Ovary (tissue), 9 donors: Measurements from ENCODE around the gene SLC35C1. TPM values are rescaled to one million over a fixed set of nuclear protein-coding genes. Genes with fewer than 3 reads are reported as not detected.

Experiments
- DNase-seq, 5 donors: peaks; one replicate each; pipeline ENCODE4 v3.0.0-alpha.2; 2019 to 2020
- H3K27ac ChIP-seq, 2 donors: fragments of 200-600 bp; one replicate each; pipeline versions ENCODE4 v1.5.1 to v1.8.0; 2019 to 2022
- H3K27me3 ChIP-seq: fragments of 200-600 bp; one replicate; pipeline ENCODE4 v1.8.0; 2022
- H3K36me3 ChIP-seq: fragments of 200-600 bp; sonication (generic); one replicate; pipeline ENCODE4 v1.5.1; 2019
- H3K4me1 ChIP-seq: one replicate; pipeline ENCODE4 v1.8.1; 2013; ENCODE audit warnings: mild to moderate bottlenecking, moderate library complexity; ENCODE audit not compliant: insufficient read depth
- H3K4me3 ChIP-seq: fragments of 200-600 bp; sonication (generic); one replicate; pipeline ENCODE4 v1.5.1; 2017
- H3K9me3 ChIP-seq, 2 donors: fragments of 200-600 bp in 1 of 2; sonication (generic) in 1 of 2; one replicate each; pipeline versions ENCODE4 v1.5.1 to v1.8.1; 2013 to 2019; ENCODE audit warnings: mild to moderate bottlenecking in 1 of 2, moderate library complexity in 1 of 2
- EP300 ChIP-seq: sonication (generic); formaldehyde crosslinking; IDR thresholded peaks from one replicate; pipeline ENCODE4 v1.6.1; 2017; ENCODE audit warnings: antibody characterized with exemption
- POLR2A ChIP-seq: fragments of 450-650 bp; IDR thresholded peaks from one replicate; pipeline ENCODE4 v1.6.1; 2017; ENCODE audit warnings: antibody characterized with exemption, mild to moderate bottlenecking, moderate library complexity
- WGBS, 3 donors: extraction: QIAGEN DNeasy Blood & Tissue Kit in 1 of 3; methylation state at CpG; one replicate each; pipeline versions ENCODE4 v1.1.5 to v1.1.7; 2013 to 2017; 5-methylcytosine and 5-hydroxymethylcytosine counted together
- intact Hi-C, 4 donors: fragments of 100-400 bp; cut with DNase I; formaldehyde crosslinking; loops; one replicate each; pipeline versions ENCODE4 v1.11.0 to v1.15.1; 2022 to 2023
- polyA plus RNA-seq, 2 donors: library from polyadenylated mRNA; stranded (reverse); fragments of 200-250 nt in 1 of 2; fragments of 350-450 nt in 1 of 2; fragmentation: Illumina TruSeq in 1 of 2; extraction: RNeasy Lipid Tissue Mini Kit (QIAGEN cat#74804) in 1 of 2; gene quantifications; one replicate each; pipeline ENCODE4 v1.2.3, GENCODE V29; 2013 to 2014
- total RNA-seq, 7 donors: library from RNA; depleted of rRNA in 2 of 7; stranded (reverse); fragments of >200 nt in 2 of 7; fragmentation: NEBNext Ultra II Directional in 3 of 7; extraction: Animal tissue kit (Norgen Biotek cat#: 25700) in 3 of 7; gene quantifications; one replicate each; pipeline versions ENCODE4 v1.1.0 to v1.2.4, GENCODE V29; 2016 to 2023
- TF ChIP-seq, protein P1 (sequence below), 3 donors: fragments of 450-650 bp in 2 of 3; fragments of 200-600 bp in 1 of 3; IDR thresholded peaks; one replicate each; pipeline versions ENCODE4 v1.5.1 to v1.8.0; 2016 to 2022; ENCODE audit warnings: antibody characterized with exemption in 3 of 3, mild to moderate bottlenecking in 1 of 3
- donor health status: DM: no; HTN: no; CAD: no; lungs with moderate emphysema.
- donor health status: DM: no; HTN: no; CAD: no.
- donor health status: Bipolar disorder and iron deficiency.
- donor health status: DM: yes; HTN: yes; CAD: no.
- donor health status: DM: no; HTN: no; CAD: no.
- donor health status: DM: yes; HTN: yes; CAD: no.

SLC35C1 gene
- total and polyA plus RNA-seq, 9 donors, result 5.9 to 13.8 (median 9.6) TPM

DNA sequence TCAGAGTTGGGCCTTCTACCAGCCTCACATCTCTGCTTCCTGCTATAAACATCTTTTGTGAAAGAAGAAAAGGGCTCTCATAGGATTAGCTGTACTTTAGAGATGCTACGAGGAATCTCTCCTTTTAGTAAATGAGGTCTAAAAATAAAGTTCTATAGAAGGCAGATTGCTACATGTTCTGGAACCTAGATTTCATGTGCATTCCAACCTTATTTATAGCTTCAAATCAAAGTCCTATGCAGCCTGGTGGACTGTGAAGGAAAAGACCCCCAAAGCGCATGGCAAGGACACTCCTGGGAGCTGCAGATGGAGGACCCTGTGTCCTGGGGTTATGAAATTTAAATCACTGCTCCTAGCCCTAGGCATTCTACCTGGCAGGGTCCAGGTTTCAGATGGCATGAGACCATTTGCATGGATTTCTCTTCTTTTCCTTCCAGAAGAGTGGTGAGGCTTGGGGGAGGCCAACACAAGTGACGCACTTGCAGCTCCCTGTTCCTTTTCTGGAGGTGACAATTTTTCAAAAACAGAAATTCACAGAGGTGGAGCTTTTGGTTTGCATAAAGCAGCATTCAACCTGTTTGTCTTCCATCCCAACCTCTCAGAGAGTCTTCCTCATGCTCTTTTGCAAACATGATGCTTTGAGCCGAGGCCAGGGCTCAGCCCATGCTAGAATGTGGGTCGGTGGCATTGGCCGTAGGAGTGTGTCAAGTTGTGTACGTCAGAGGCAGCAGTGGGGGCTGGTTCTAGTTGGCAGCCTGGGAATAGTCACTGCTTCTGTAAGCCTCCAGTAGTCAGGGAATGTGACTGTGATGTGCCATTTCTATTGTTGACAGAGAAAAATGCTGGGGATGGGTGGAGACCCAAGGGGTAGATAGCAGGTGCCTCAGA is 48.6 kb downstream of the SLC35C1 start:
- H3K36me3 ChIP-seq, result no peaks in the 10 kb centered on the region
- H3K27me3 ChIP-seq, result no peaks in the 10 kb centered on the region
- TF ChIP-seq POLR2A (no peak), EP300 (no peak)
- TF ChIP-seq, protein P1, sequence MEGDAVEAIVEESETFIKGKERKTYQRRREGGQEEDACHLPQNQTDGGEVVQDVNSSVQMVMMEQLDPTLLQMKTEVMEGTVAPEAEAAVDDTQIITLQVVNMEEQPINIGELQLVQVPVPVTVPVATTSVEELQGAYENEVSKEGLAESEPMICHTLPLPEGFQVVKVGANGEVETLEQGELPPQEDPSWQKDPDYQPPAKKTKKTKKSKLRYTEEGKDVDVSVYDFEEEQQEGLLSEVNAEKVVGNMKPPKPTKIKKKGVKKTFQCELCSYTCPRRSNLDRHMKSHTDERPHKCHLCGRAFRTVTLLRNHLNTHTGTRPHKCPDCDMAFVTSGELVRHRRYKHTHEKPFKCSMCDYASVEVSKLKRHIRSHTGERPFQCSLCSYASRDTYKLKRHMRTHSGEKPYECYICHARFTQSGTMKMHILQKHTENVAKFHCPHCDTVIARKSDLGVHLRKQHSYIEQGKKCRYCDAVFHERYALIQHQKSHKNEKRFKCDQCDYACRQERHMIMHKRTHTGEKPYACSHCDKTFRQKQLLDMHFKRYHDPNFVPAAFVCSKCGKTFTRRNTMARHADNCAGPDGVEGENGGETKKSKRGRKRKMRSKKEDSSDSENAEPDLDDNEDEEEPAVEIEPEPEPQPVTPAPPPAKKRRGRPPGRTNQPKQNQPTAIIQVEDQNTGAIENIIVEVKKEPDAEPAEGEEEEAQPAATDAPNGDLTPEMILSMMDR (IDR thresholded peaks at IDR 0.05), result no peak
- no peak overlapping the region for H3K4me3 ChIP-seq
- no peak overlapping the region for H3K27ac ChIP-seq
- WGBS, 3 donors, result 81 to 86% (median 86%) methylated on average over 7 of the region's 7 CpGs
- intact Hi-C loops, result loop anchor here in 1 of 4 donors (5.0 kb wide), 1 partner anchor 59 kb away; no protein-coding TSS in a partner anchor
- no peak for DNase-seq
- H3K9me3 ChIP-seq, result no peaks in the 10 kb centered on the region
- peaks cover 26% of the 10 kb centered on the region for H3K4me1 ChIP-seq

DNA sequence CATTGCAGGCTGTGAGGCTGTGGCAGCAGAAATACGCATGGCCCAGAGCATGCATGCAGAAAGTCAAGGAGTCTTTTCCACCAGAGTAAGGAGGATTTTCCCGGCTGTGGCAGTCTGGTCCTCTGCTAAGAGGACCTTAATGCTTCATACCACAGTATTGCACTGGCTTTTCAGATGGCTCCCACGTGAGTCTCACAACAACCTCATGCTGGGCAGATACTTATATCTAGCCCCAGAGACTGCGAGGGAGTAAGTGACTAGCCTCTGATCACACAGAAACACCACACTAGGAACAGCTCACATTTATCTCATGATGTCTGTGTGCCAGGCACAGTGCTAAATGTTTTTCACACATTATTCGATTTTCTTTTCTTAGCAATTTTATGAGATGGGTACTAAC is 50.4 kb downstream of the SLC35C1 start:
- H3K9me3 ChIP-seq, result no peaks in the 10 kb centered on the region
- no peak overlapping the region for H3K4me3 ChIP-seq
- no peak for DNase-seq
- H3K36me3 ChIP-seq, result no peaks in the 10 kb centered on the region
- TF ChIP-seq POLR2A (no peak), EP300 (no peak)
- TF ChIP-seq, protein P1 (IDR thresholded peaks at IDR 0.05), result no peak
- intact Hi-C loops, result no loop called here
- peaks cover 35% of the 10 kb centered on the region for H3K4me1 ChIP-seq
- H3K27me3 ChIP-seq, result no peaks in the 10 kb centered on the region
- WGBS, 3 donors, result 71 to 79% (median 74%) methylated on average over 5 of the region's 5 CpGs
- H3K27ac ChIP-seq, result no peak overlapping the region

DNA sequence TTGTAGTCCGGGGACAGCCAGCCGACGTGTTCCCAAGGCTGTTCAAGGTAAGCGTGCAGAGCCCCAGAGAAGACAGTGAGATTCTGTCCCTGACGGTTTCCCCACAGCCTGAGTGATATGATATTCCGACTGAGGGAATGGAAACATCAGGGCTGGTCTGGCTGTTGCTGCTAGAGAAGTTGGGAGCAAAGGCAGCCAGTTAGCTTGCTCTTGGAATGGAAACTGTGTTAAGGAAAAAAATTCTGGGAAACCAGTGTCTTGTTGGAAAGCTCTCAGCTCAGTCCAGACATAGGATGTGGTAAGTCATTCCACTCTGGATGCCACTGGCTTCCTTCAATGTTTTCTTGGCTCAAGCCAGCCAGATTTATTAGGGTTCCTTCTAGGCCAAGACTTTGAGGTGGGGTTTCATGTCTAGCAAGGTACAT is 51.1 kb downstream of the SLC35C1 start:
- intact Hi-C loops, result no loop called here
- no peak for DNase-seq
- TF ChIP-seq EP300 (no peak), POLR2A (no peak)
- TF ChIP-seq, protein P1 (IDR thresholded peaks at IDR 0.05), result no peak
- Histone ChIP-seq H3K27ac (no peak overlapping the region), H3K9me3 (no peaks in the 10 kb centered on the region), H3K4me1 (peaks cover 34% of the 10 kb centered on the region), H3K27me3 (no peaks in the 10 kb centered on the region), H3K36me3 (no peaks in the 10 kb centered on the region), H3K4me3 (no peak overlapping the region)
- WGBS, 3 donors, result 56 to 78% (median 74%) methylated on average over 6 of the region's 6 CpGs

DNA sequence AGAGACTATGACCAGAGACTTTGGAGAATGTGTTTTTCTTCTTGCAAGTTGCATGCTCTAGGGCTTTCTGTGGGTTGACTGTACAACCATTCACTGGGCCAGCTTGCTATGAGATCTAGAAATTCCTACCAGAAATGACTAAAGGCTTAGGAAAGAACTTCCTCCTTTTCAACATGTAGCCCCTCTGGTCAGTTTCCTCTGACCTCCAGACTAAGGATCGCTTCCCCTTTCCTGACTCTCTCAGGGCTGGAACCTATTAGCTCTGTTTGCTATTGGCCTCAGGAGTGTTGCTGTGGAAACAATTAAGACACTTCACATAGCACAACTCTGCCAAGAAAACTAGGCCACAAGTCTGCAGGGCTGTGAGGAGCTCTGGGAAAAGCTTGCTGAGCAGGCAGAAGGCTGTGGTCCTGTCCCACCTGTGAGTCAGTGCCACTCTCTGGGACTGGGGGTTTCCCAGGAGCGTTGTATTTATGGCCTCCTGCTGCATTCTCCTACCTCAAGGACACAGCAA is 53.1 kb downstream of the SLC35C1 start:
- Histone ChIP-seq H3K27ac (peak overlapping the region in 1 of 2 donors; percentile 57), H3K36me3 (no peaks in the 10 kb centered on the region), H3K4me3 (no peak overlapping the region), H3K27me3 (no peaks in the 10 kb centered on the region), H3K9me3 (no peaks in the 10 kb centered on the region), H3K4me1 (peaks cover 27% of the 10 kb centered on the region)
- WGBS, 3 donors, result 8 to 21% (median 9%) methylated on average over 2 of the region's 2 CpGs
- intact Hi-C loops, result no loop called here
- TF ChIP-seq, protein P1 (IDR thresholded peaks at IDR 0.05), result no peak
- TF ChIP-seq EP300, result no peak
- TF ChIP-seq POLR2A, result no peak
- DNase-seq, result peak in 3 of 5 donors; percentile 42 to 55 (median 48)
